ENCODE measurements around the gene POLR3H. TPM values are rescaled to one million over a fixed set of nuclear protein-coding genes. Genes with fewer than 3 reads are reported as not detected.
A peak's percentile ranks its signal among the peaks of the same experiment; 100 is the strongest.
"Not testable (repeated sequence)": the region's sequence is repeated elsewhere in the genome, so short reads cannot be mapped to it uniquely, and the experiment has no call there.

POLR3H gene, protein sequence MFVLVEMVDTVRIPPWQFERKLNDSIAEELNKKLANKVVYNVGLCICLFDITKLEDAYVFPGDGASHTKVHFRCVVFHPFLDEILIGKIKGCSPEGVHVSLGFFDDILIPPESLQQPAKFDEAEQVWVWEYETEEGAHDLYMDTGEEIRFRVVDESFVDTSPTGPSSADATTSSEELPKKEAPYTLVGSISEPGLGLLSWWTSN
- 15.8 TPM for total RNA-seq
- long read RNA-seq, full-length matches to known transcripts: 38 of 51 reads
- long read RNA-seq, partial matches to known transcripts: 0 of 51 reads
- long read RNA-seq, other reads (novel, unspliced or antisense): 13 of 51 reads

DNA sequence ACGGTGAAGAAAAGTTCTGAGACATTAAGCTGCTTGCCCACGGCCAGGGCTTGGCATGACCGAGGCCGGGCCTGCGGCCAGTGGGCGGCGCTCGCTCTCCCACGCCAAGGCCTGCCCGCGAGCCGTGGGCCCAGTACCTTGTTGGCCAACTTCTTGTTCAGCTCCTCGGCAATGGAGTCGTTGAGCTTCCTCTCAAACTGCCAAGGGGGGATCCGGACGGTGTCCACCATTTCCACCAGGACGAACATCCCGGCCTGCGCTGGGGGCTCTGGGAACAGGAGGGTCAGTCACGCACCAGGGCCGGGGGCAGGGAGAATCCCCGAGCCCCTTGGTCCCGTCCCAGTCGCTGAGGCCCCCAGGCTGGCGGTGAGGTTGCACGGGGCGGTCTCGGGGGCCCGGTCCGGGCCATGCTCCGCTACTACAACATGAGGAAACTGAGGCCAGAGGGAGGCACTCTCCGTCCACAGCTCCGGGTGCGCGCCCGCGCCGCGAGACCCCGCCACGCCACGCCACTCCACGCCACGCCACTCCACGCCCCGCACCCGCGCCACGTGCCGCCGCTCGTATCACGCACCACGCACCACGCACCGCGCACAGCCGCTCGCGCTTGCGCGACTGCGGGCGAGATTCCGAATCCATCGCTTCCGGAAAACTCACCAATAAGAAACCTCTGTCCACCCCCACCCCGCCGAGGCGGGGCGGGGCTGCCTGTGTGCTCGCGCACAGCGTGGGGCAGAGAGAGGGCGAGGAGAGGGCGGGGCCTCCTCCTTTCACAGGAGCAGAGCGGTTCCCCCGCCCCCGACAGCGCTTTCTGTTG, at the start of gene POLR3H:
Gene POLR3H, minus strand, starts transcription at position 617 of the 817 bp plus-strand sequence. Its CDS starts 369 bp downstream, at position 248.
- DNase-seq: peak; percentile 99
- TF ChIP-seq, protein P1, sequence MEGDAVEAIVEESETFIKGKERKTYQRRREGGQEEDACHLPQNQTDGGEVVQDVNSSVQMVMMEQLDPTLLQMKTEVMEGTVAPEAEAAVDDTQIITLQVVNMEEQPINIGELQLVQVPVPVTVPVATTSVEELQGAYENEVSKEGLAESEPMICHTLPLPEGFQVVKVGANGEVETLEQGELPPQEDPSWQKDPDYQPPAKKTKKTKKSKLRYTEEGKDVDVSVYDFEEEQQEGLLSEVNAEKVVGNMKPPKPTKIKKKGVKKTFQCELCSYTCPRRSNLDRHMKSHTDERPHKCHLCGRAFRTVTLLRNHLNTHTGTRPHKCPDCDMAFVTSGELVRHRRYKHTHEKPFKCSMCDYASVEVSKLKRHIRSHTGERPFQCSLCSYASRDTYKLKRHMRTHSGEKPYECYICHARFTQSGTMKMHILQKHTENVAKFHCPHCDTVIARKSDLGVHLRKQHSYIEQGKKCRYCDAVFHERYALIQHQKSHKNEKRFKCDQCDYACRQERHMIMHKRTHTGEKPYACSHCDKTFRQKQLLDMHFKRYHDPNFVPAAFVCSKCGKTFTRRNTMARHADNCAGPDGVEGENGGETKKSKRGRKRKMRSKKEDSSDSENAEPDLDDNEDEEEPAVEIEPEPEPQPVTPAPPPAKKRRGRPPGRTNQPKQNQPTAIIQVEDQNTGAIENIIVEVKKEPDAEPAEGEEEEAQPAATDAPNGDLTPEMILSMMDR (IDR thresholded peaks at IDR 0.05; ENCODE audit: borderline replicate concordance): peak; percentile 72
- Histone ChIP-seq H3K9me3 (replicated peaks) (no peaks in the 10 kb centered on the region), H3K27ac (replicated peaks) (peak within 1 kb of the TSS; percentile 89), H3K27me3 (ENCODE audit: low read depth) (no peaks in the 10 kb centered on the region), H3K36me3 (no peaks in the 10 kb centered on the region), H3K4me1 (peaks cover 36% of the 10 kb centered on the region), H3K4me3 (peak within 1 kb of the TSS; percentile 82)
- intact Hi-C loops (cut with micrococcal nuclease): no loop called here

DNA sequence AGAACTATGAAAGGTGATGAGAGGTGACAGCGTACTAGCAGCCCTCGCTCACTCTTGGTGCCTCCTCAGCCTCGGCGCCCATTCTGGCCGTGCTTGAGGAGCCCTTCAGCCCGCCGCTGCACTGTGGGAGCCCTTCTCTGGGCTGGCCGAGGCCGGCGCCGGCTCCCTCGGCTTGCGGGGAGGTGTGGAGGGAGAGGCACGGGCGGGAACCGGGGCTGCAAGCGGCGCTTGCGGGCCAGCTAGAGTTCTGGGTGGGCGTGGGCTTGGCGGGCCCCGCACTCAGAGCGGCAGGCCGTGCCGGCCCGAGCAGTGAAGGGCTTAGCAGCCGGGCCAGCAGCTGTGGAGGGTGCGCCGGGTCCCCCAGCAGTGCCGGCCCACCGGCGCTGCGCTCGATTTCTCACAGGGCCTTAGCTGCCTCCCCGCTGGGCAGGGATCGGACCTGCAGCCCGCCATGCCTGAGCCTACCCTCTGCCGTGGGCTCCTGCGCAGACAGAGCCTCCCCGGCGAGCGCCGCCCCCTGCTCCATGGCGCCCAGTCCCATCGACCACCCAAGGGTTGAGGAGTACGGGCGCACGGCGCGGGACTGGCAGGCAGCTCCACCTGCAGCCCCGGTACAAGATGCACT, 49.2 kb upstream of the POLR3H start:
- peaks cover 28% of the 10 kb centered on the region for H3K4me1 ChIP-seq
- H3K27me3 ChIP-seq (ENCODE audit: low read depth); intact Hi-C loops (cut with micrococcal nuclease); H3K36me3 ChIP-seq; H3K9me3 ChIP-seq (replicated peaks); H3K4me3 ChIP-seq; H3K27ac ChIP-seq (replicated peaks); DNase-seq: not testable (repeated sequence)

DNA sequence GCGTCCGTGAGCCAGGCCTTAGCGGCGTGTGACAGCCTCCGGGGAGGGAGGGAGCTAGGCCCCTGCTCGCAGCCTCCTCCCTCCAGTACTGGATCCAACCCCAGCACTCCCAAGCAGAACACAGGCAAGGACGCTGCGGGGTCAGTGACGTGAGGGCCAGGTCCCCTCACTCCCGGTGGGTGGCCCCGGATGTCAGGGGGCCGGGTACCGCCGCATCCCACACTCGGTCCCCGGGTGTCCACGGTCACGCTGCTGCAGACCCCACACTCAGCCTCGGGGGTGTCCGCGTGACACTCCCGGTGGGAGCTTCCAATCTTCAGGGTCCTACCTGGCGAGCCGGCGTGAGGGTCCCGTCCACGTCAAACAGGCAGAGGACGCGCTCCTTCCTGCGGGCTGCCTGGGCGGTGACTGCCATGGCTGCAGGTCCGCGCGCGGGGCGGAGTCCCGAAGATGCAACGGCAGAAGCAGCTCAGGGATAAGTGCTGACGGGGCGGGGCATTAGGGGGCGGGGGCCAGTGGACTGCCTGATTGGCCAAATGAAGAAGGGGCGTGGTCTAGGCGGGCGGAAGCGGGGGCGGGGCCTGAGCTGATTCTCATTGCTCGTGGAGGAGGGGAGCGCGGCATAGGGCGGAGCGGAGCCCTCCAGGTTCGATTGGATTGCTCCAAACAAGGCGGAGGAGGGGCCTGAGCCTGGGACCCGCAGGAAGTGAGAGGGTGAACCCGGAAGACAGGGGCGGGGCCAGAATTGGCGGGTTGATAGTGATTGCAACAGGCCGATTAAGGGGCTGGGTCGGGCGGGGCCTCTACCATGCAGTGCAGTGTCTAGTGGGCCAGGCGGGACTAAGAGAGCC, 45.3 kb upstream of the POLR3H start, which contains the start of gene PMM1:
Gene PMM1, minus strand, starts transcription at position 450 of the 851 bp plus-strand sequence. Its CDS starts 35 bp downstream, at position 415.
- TF ChIP-seq, protein P1 (IDR thresholded peaks at IDR 0.05; ENCODE audit: borderline replicate concordance): no peak
- intact Hi-C loops (cut with micrococcal nuclease): no loop called here

DNA sequence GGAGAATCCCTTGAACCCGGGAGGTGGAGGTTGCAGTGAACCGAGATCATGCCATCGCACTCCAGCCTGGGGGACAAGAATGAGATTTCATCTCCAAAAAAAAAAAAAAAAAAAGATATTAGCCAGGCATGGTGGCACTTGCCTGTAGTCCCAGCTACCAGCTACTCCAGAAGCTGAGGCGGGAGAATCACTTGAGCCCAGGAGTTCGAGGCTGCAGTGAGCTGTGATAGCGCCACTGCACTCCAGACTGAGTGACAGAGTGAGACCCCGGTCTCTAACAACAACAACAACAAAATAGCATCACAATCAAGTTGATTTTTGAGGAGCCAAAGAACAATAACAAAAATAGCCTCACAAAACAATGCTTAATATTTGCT, 43.1 kb upstream of the POLR3H start:
- peaks cover 34% of the 10 kb centered on the region for H3K4me1 ChIP-seq
- peaks cover 15% of the 10 kb centered on the region for H3K36me3 ChIP-seq
- no peak overlapping the region for H3K4me3 ChIP-seq
- intact Hi-C loops (cut with micrococcal nuclease): no loop called here
- H3K9me3 ChIP-seq (replicated peaks): no peaks in the 10 kb centered on the region
- no peaks in the 10 kb centered on the region for H3K27me3 ChIP-seq (ENCODE audit: low read depth)
- DNase-seq: no peak
- TF ChIP-seq, protein P1 (IDR thresholded peaks at IDR 0.05; ENCODE audit: borderline replicate concordance): no peak
- H3K27ac ChIP-seq (replicated peaks): no peak overlapping the region

More for the DNA sequence above, 45.3 kb upstream of the POLR3H start, which contains the start of gene PMM1:
- peak; percentile 100 for DNase-seq
- H3K27ac ChIP-seq (replicated peaks): peak within 1 kb of the TSS; percentile 80
- H3K36me3 ChIP-seq: peaks cover 5% of the 10 kb centered on the region
- H3K4me1 ChIP-seq: peaks cover 24% of the 10 kb centered on the region
- peak within 1 kb of the TSS; percentile 91 for H3K4me3 ChIP-seq
- H3K9me3 ChIP-seq (replicated peaks): no peaks in the 10 kb centered on the region
- no peaks in the 10 kb centered on the region for H3K27me3 ChIP-seq (ENCODE audit: low read depth)

DNA sequence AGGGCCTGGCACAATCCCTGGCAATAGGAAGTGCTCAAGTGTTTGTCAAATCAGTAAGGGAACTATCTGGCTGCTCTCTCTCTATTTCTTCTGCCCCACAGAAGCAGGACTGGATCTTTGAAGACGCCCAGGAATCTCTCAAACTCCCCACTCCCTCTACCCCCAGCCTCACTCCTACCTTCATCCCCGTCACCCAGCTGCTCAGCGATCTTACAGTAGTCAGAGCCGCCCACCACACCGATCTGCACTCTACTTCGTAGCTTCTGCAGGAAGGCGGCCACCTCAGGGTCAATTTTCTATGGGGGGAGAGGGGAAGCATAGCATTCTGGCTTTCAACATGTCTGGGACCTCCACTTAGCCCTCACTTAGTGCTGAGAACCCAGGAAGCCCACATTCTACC, 41.6 kb upstream of the POLR3H start:
- no peak overlapping the region for H3K27ac ChIP-seq (replicated peaks)
- TF ChIP-seq, protein P1 (IDR thresholded peaks at IDR 0.05; ENCODE audit: borderline replicate concordance): no peak
- no peaks in the 10 kb centered on the region for H3K27me3 ChIP-seq (ENCODE audit: low read depth)
- H3K9me3 ChIP-seq (replicated peaks): no peaks in the 10 kb centered on the region
- peaks cover 15% of the 10 kb centered on the region for H3K36me3 ChIP-seq
- intact Hi-C loops (cut with micrococcal nuclease): no loop called here
- peaks cover 34% of the 10 kb centered on the region for H3K4me1 ChIP-seq
- no peak for DNase-seq
- H3K4me3 ChIP-seq: no peak overlapping the region

Data from left ventricle myocardium inferior (tissue), 1 donor.